K562 (cell line): ENCODE results near the gene STIL. TPM values are rescaled to one million over a fixed set of nuclear protein-coding genes. Genes with fewer than 3 reads are reported as not detected.
A peak's percentile ranks its signal among the peaks of the same experiment; 100 is the strongest.

ENCODE experiments used
- CTCF ChIP-seq, 3 experiments: IDR thresholded peaks in 2 of 3; conservative IDR thresholded peaks in 1 of 3; 2 replicates each; pipeline ENCODE4 v1.5.1; 2011 to 2012; ENCODE audit warnings: low read length in 3 of 3, mild to moderate bottlenecking in 3 of 3, control low read depth in 2 of 3, improper control_type of control experiment in 1 of 3, inconsistent platforms in 1 of 3, low read depth in 1 of 3, mixed read lengths in 1 of 3, moderate library complexity in 1 of 3; ENCODE audit not compliant: insufficient read depth in 2 of 3
- ETV1 ChIP-seq: fragments of 450-650 bp; conservative IDR thresholded peaks from 2 replicates; pipeline ENCODE4 v1.6.1; 2016; ENCODE audit warnings: missing genetic modification characterization, control low read depth, low read depth, missing compliant biosample characterization
- FOXK2 ChIP-seq, 2 experiments: fragments of 450-650 bp; IDR thresholded peaks in 1 of 2; conservative IDR thresholded peaks in 1 of 2; 2 replicates each; pipeline ENCODE4 v1.6.1; 2016; ENCODE audit warnings: low read depth in 2 of 2, mild to moderate bottlenecking in 1 of 2
- GABPB1 ChIP-seq: sonication (generic); formaldehyde crosslinking; IDR thresholded peaks from 2 replicates; pipeline ENCODE4 v1.8.0; 2022; ENCODE audit warnings: mild to moderate bottlenecking, missing genetic modification reagents
- HNRNPL ChIP-seq: fragments of 200-400 bp; formaldehyde crosslinking; IDR thresholded peaks from 2 replicates; pipeline ENCODE4 v1.6.1; 2017; ENCODE audit warnings: low read depth, mild to moderate bottlenecking, low read length
- HOXB6 ChIP-seq: fragments of 250-450 bp; sonication (Bioruptor Pico); IDR thresholded peaks from 2 replicates; pipeline ENCODE4 v1.5.1; 2022; ENCODE audit warnings: mild to moderate bottlenecking, borderline replicate concordance
- ILF3 ChIP-seq: fragments of 450-650 bp; IDR thresholded peaks from 2 replicates; pipeline ENCODE4 v1.6.1; 2018; ENCODE audit warnings: antibody characterized with exemption, mild to moderate bottlenecking, moderate library complexity, borderline replicate concordance
- NCOR1 ChIP-seq: fragments of 450-650 bp; IDR thresholded peaks from 2 replicates; pipeline ENCODE4 v1.6.1; 2016; ENCODE audit warnings: mild to moderate bottlenecking, moderate library complexity
- NFXL1 ChIP-seq: fragments of 450-650 bp; formaldehyde crosslinking; IDR thresholded peaks from 2 replicates; pipeline ENCODE4 v1.4.0; 2021; ENCODE audit warnings: mild to moderate bottlenecking
- NFYB ChIP-seq: IDR thresholded peaks from 2 replicates; pipeline ENCODE4 v1.6.1; 2011; ENCODE audit warnings: mild to moderate bottlenecking, moderate library complexity; ENCODE audit not compliant: insufficient read length; ENCODE audit errors: extremely low read depth
- NR1H2 ChIP-seq: sonication (generic); formaldehyde crosslinking; IDR thresholded peaks from 2 replicates; pipeline ENCODE4 v1.4.0; 2020; ENCODE audit warnings: mild to moderate bottlenecking, missing genetic modification reagents
- POLR2AphosphoS2 ChIP-seq: IDR thresholded peaks from 2 replicates; pipeline ENCODE4 v1.6.1; 2012; ENCODE audit warnings: low read length, improper control_type of control experiment
- RAD21 ChIP-seq, 2 experiments: fragments of 250-450 bp in 1 of 2; fragments of 450-650 bp in 1 of 2; sonication (Bioruptor Pico) in 1 of 2; formaldehyde crosslinking in 1 of 2; IDR thresholded peaks in 1 of 2; conservative IDR thresholded peaks in 1 of 2; 2 replicates each; pipeline versions ENCODE4 v1.4.0 to v1.8.0; 2020 to 2022; ENCODE audit warnings: mild to moderate bottlenecking in 2 of 2, moderate library complexity in 1 of 2
- SMARCA5 ChIP-seq: fragments of 450-650 bp; IDR thresholded peaks from 2 replicates; pipeline ENCODE4 v1.6.1; 2016
- SOX6 ChIP-seq: fragments of 450-650 bp; IDR thresholded peaks from 2 replicates; pipeline ENCODE4 v1.6.1; 2014; ENCODE audit warnings: mild to moderate bottlenecking
- STAT5A ChIP-seq: IDR thresholded peaks from 2 replicates; pipeline ENCODE4 v1.6.1; 2012; ENCODE audit warnings: low read length, inconsistent platforms, borderline replicate concordance
- STAT5B ChIP-seq: fragments of 250-450 bp; sonication (Bioruptor Pico); IDR thresholded peaks from 2 replicates; pipeline ENCODE4 v1.8.0; 2021; ENCODE audit warnings: mild to moderate bottlenecking, inconsistent platforms
- TCF7L2 ChIP-seq: fragments of 150-350 bp; IDR thresholded peaks from 2 replicates; pipeline ENCODE4 v1.6.1; 2016; ENCODE audit warnings: low read depth, mild to moderate bottlenecking, low read length, moderate library complexity
- ZC3H4 ChIP-seq: sonication (generic); formaldehyde crosslinking; IDR thresholded peaks from 2 replicates; pipeline ENCODE4 v1.9.0; 2021; ENCODE audit warnings: missing genetic modification reagents, borderline replicate concordance
- ZNF184 ChIP-seq: sonication (generic); formaldehyde crosslinking; IDR thresholded peaks from 2 replicates; pipeline ENCODE4 v1.5.0; 2020; ENCODE audit warnings: missing genetic modification reagents
- ZNF696 ChIP-seq: fragments of 250-450 bp; sonication (Bioruptor Pico); conservative IDR thresholded peaks from 2 replicates; pipeline ENCODE4 v1.4.0; 2020; ENCODE audit warnings: mild to moderate bottlenecking, moderate library complexity
- polyA plus RNA-seq, 8 experiments: library from polyadenylated mRNA; depleted of rRNA in 4 of 8; stranded (reverse) in 5 of 8; unstranded in 3 of 8; fragments of >200 nt; fragmentation: Nextera tagmentation in 2 of 8; fragmentation: Illumina TruSeq in 1 of 8; extraction: Ambion mirVana in 2 of 8; extraction: Trizol in 1 of 8; gene quantifications; 2 replicates each; pipeline versions ENCODE4 v1.2.1 to v1.2.3, GENCODE V29; 2011 to 2014; ENCODE audit warnings: inconsistent platforms in 1 of 8, missing spikeins in 1 of 8
- total RNA-seq, 7 experiments: library from RNA; depleted of rRNA in 6 of 7; stranded (reverse); fragments of >200 nt in 6 of 7; fragmentation: Illumina TruSeq in 2 of 7; extraction: Trizol in 2 of 7; gene quantifications; 2 replicates each; pipeline versions ENCODE4 v1.2.1 to v1.2.3, GENCODE V29; 2011 to 2021; ENCODE audit warnings: low replicate concordance in 1 of 7
- TF ChIP-seq, protein P1 (sequence below): fragments of 450-650 bp; IDR thresholded peaks from 2 replicates; pipeline ENCODE4 v1.6.1; 2017; ENCODE audit warnings: antibody characterized with exemption, mild to moderate bottlenecking

STIL gene
- total and polyA plus RNA-seq, 9 of the 15 experiments (the other 6 are each of a cell fraction or from before 2014, with no cell fraction given), result 10.5 to 77.4 (median 39.6) TPM

- 0 out of 6 replicates have a peak, but pooled peaks of 1 of the 3 experiments have one; percentile 16 for TF ChIP-seq CTCF (IDR thresholded peaks at IDR 0.05 in 2 of 3, conservative IDR thresholded peaks at IDR 0.05 in 1 of 3; ENCODE audit: insufficient read depth in 2 of 3, low read depth in 1 of 3, low read length in 3 of 3)
- TF ChIP-seq ETV1 (tag), result no peak
- no peak for TF ChIP-seq ZNF184 (CRISPR knock-in tag)
- TF ChIP-seq ZC3H4 (CRISPR knock-in tag), result no peak
- TF ChIP-seq SMARCA5, result no peak
- TF ChIP-seq HNRNPL, result no peak
- no peak for TF ChIP-seq POLR2AphosphoS2
- TF ChIP-seq, protein P1, sequence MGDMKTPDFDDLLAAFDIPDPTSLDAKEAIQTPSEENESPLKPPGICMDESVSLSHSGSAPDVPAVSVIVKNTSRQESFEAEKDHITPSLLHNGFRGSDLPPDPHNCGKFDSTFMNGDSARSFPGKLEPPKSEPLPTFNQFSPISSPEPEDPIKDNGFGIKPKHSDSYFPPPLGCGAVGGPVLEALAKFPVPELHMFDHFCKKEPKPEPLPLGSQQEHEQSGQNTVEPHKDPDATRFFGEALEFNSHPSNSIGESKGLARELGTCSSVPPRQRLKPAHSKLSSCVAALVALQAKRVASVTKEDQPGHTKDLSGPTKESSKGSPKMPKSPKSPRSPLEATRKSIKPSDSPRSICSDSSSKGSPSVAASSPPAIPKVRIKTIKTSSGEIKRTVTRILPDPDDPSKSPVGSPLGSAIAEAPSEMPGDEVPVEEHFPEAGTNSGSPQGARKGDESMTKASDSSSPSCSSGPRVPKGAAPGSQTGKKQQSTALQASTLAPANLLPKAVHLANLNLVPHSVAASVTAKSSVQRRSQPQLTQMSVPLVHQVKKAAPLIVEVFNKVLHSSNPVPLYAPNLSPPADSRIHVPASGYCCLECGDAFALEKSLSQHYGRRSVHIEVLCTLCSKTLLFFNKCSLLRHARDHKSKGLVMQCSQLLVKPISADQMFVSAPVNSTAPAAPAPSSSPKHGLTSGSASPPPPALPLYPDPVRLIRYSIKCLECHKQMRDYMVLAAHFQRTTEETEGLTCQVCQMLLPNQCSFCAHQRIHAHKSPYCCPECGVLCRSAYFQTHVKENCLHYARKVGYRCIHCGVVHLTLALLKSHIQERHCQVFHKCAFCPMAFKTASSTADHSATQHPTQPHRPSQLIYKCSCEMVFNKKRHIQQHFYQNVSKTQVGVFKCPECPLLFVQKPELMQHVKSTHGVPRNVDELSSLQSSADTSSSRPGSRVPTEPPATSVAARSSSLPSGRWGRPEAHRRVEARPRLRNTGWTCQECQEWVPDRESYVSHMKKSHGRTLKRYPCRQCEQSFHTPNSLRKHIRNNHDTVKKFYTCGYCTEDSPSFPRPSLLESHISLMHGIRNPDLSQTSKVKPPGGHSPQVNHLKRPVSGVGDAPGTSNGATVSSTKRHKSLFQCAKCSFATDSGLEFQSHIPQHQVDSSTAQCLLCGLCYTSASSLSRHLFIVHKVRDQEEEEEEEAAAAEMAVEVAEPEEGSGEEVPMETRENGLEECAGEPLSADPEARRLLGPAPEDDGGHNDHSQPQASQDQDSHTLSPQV, result 0 out of 2 replicates have a peak, but pooled peaks have one; percentile 15
- TF ChIP-seq HOXB6 (CRISPR knock-in tag), result no peak
- no peak for TF ChIP-seq ILF3
- peak; percentile 45; the same call in 1 of the 2 replicates for TF ChIP-seq SOX6
- TF ChIP-seq STAT5A, result no peak
- TF ChIP-seq NFXL1 (CRISPR knock-in tag), result no peak
- no peak for TF ChIP-seq GABPB1 (CRISPR knock-in tag)
- TF ChIP-seq NCOR1, result no peak
- TF ChIP-seq STAT5B (CRISPR knock-in tag), result no peak
- no peak for TF ChIP-seq ZNF696 (CRISPR knock-in tag)
- no peak for TF ChIP-seq TCF7L2
- TF ChIP-seq FOXK2 (conservative IDR thresholded peaks at IDR 0.05 in 1 of 2, IDR thresholded peaks at IDR 0.05 in 1 of 2; ENCODE audit: low read depth in 2 of 2), result peak in 1 of 2 experiments; percentile 33; a peak in 1 of 4 replicates
- no peak for TF ChIP-seq NR1H2 (CRISPR knock-in tag)
- TF ChIP-seq RAD21 (CRISPR knock-in tag; conservative IDR thresholded peaks at IDR 0.05 in 1 of 2, IDR thresholded peaks at IDR 0.05 in 1 of 2), result peak in 1 of 2 experiments; percentile 14; a peak in 1 of 4 replicates
- TF ChIP-seq NFYB, result no peak
These were observed 9.7 kb upstream of the STIL start (continued) for GRCh38 chr1:47323599-47324031.
